Endothelial cell of umbilical vein (primary cell): ENCODE measurements around the gene STON2. TPM values are rescaled to one million over a fixed set of nuclear protein-coding genes. Genes with fewer than 3 reads are reported as not detected.

Source experiments
- BruUV-seq: library from RNA; stranded (reverse); fragments of 400-500 nt; replicated peaks from 2 replicates; lab custom pipeline; 2021; lab: Mats Ljungman, UMichigan
- CTCF ChIA-PET: fragments of 300-600, 350-600 bp; sonication (Branson Sonifier 250); formaldehyde crosslinking; loops from one replicate; lab custom pipeline; 2021; ENCODE audit warnings: antibody characterized with exemption, inconsistent platforms; lab: Charles Lee
- POLR2A ChIA-PET: fragments of 300-600, 350-600 bp; sonication (Branson Sonifier 250); formaldehyde crosslinking; loops from one replicate; lab custom pipeline; 2021; ENCODE audit warnings: antibody characterized with exemption, inconsistent platforms; lab: Charles Lee
- DNase-seq: peaks from one replicate; pipeline ENCODE4 v3.0.0-alpha.2; 2011; ENCODE audit warnings: low read depth, low spot score
- FAIRE-seq: peaks from 2 replicates; lab custom pipeline; 2011; peaks lifted over from hg19 to GRCh38; lab: Jason Lieb, UNC
- H2AFZ ChIP-seq: 2 replicates; pipeline ENCODE4 v1.6.0; 2012; ENCODE audit warnings: low read depth, low read length, control low read depth, inconsistent platforms
- H3K27ac ChIP-seq: 2 replicates; pipeline ENCODE4 v1.5.1; 2011; ENCODE audit warnings: low read depth, mild to moderate bottlenecking, control low read depth, low read length, moderate library complexity; ENCODE audit not compliant: insufficient read depth
- H3K27me3 ChIP-seq, 2 experiments: 2 replicates each; pipeline versions ENCODE4 v1.6.0 to v1.6.1; 2011; ENCODE audit warnings: low read length in 2 of 2, mixed read lengths in 1 of 2; ENCODE audit not compliant: control insufficient read depth in 2 of 2, insufficient read depth in 2 of 2
- H3K36me3 ChIP-seq, 2 experiments: 2 replicates in 1 of 2; 3 replicates in 1 of 2; pipeline ENCODE4 v1.5.1; 2011; ENCODE audit warnings: low read length in 2 of 2, mild to moderate bottlenecking in 1 of 2, moderate library complexity in 1 of 2; ENCODE audit not compliant: control insufficient read depth in 2 of 2, insufficient read depth in 2 of 2; ENCODE audit errors: extremely low read depth in 1 of 2
- H3K4me1 ChIP-seq: 3 replicates; pipeline ENCODE4 v1.5.1; 2011; ENCODE audit warnings: mild to moderate bottlenecking, low read length; ENCODE audit not compliant: control insufficient read depth, insufficient read depth; ENCODE audit errors: extremely low read depth
- H3K4me2 ChIP-seq: 2 replicates; pipeline ENCODE4 v1.6.1; 2011; ENCODE audit warnings: low read length, control low read depth, mixed read lengths; ENCODE audit not compliant: insufficient read depth
- H3K4me3 ChIP-seq, 3 experiments: fragments of 200-600 bp in 1 of 3; sonication (generic), shearing (Covaris generic) in 1 of 3; replicated peaks in 1 of 3; 2 replicates each; pipeline ENCODE4 v1.5.1; 2011 to 2016; ENCODE audit warnings: control low read depth in 3 of 3, low read length in 3 of 3, mild to moderate bottlenecking in 2 of 3, inconsistent platforms in 1 of 3, low read depth in 1 of 3, moderate library complexity in 1 of 3; ENCODE audit not compliant: insufficient read depth in 1 of 3
- H3K79me2 ChIP-seq: 2 replicates; pipeline ENCODE4 v1.6.0; 2012; ENCODE audit warnings: low read length, inconsistent platforms; ENCODE audit not compliant: control insufficient read depth, insufficient read depth
- H3K9ac ChIP-seq: replicated peaks from 2 replicates; pipeline ENCODE3; 2011; ENCODE audit warnings: low read length, control low read depth; ENCODE audit not compliant: insufficient read depth; ENCODE audit errors: extremely low read depth
- H3K9me1 ChIP-seq: replicated peaks from 3 replicates; pipeline ENCODE4 v1.6.0; 2011; ENCODE audit warnings: mild to moderate bottlenecking, low read length; ENCODE audit not compliant: control insufficient read depth, insufficient read depth; ENCODE audit errors: extremely low read depth
- H3K9me3 ChIP-seq: replicated peaks from 2 replicates; pipeline ENCODE4 v1.5.1; 2012; ENCODE audit warnings: low read length, inconsistent platforms; ENCODE audit not compliant: control insufficient read depth, insufficient read depth
- H4K20me1 ChIP-seq: replicated peaks from 2 replicates; pipeline ENCODE3; 2011; ENCODE audit warnings: mild to moderate bottlenecking, low read length; ENCODE audit not compliant: control insufficient read depth, insufficient read depth; ENCODE audit errors: extremely low read depth
- EZH2 ChIP-seq: IDR thresholded peaks from 2 replicates; pipeline ENCODE4 v1.6.1; 2012; ENCODE audit warnings: borderline replicate concordance, low read depth, mild to moderate bottlenecking, moderate library complexity, low read length, inconsistent platforms; ENCODE audit not compliant: severe bottlenecking
- FOS ChIP-seq: IDR thresholded peaks from 2 replicates; pipeline ENCODE4 v1.6.1; 2011; ENCODE audit warnings: mild to moderate bottlenecking, low read length, moderate library complexity, borderline replicate concordance; ENCODE audit not compliant: insufficient read depth
- GATA2 ChIP-seq: IDR thresholded peaks from 2 replicates; pipeline ENCODE4 v1.7.0; 2011; ENCODE audit warnings: low read depth, mild to moderate bottlenecking, moderate library complexity, mixed read lengths, low read length; ENCODE audit not compliant: insufficient read length, insufficient read depth
- JUN ChIP-seq: IDR thresholded peaks from 2 replicates; pipeline ENCODE4 v1.6.1; 2011; ENCODE audit warnings: borderline replicate concordance, low read depth; ENCODE audit not compliant: insufficient read length, insufficient read depth
- MYC ChIP-seq: IDR thresholded peaks from one replicate; pipeline ENCODE4 v1.6.1; 2011; ENCODE audit warnings: mild to moderate bottlenecking, low read depth, low read length
- POLR2A ChIP-seq: IDR thresholded peaks from 2 replicates; pipeline ENCODE4 v1.6.1; 2012; ENCODE audit warnings: low read depth, mild to moderate bottlenecking, control low read depth, low read length
- POLR2AphosphoS5 ChIP-seq: IDR thresholded peaks from 2 replicates; pipeline ENCODE4 v1.6.1; 2012; ENCODE audit warnings: low read depth, mild to moderate bottlenecking, control low read depth, low read length, moderate library complexity; ENCODE audit not compliant: insufficient read depth
- dilution Hi-C: fragments of 300-500 bp; cut with MboI; formaldehyde crosslinking; loops from one replicate; pipeline ENCODE4 v1.15.0; 2019; ENCODE audit warnings: low sequenced_read_pairs; ENCODE audit not compliant: extremely low pct_ligation_motif_present
- intact Hi-C: fragments of 100-400 bp; cut with micrococcal nuclease; formaldehyde crosslinking; loops from one replicate; pipeline ENCODE4 v1.10.0; 2022
- polyA plus RNA-seq, 4 experiments: library from polyadenylated mRNA; depleted of rRNA in 3 of 4; stranded (reverse) in 3 of 4; unstranded in 1 of 4; fragments of >200 nt; gene quantifications; 2 replicates each; pipeline versions ENCODE4 v1.2.1 to v1.2.3, GENCODE V29; 2011 to 2012; ENCODE audit warnings: missing spikeins in 1 of 4
- total RNA-seq: library from RNA; stranded (reverse); gene quantifications from 2 replicates; pipeline ENCODE4 v1.2.3, GENCODE V29; 2021
- TF ChIP-seq, protein P1 (sequence below): IDR thresholded peaks from 2 replicates; pipeline ENCODE4 v1.6.1; 2011; ENCODE audit not compliant: insufficient read depth, insufficient read length
- TF ChIP-seq, protein P2 (sequence below), 2 donors: IDR thresholded peaks; 1 replicate in 1 of 2; 2 replicates in 1 of 2; pipeline ENCODE4 v1.5.1; 2011; ENCODE audit warnings: low read length in 2 of 2, mild to moderate bottlenecking in 2 of 2, moderate library complexity in 2 of 2, control low read depth in 1 of 2, inconsistent platforms in 1 of 2, low read depth in 1 of 2; ENCODE audit not compliant: insufficient read depth in 1 of 2; ENCODE audit errors: extremely low read depth in 1 of 2

The STON2 gene
- total and polyA plus RNA-seq, 2 donors (not counting 3 experiments of a cell fraction or from before 2014, with no cell fraction given), result not detected

DNA sequence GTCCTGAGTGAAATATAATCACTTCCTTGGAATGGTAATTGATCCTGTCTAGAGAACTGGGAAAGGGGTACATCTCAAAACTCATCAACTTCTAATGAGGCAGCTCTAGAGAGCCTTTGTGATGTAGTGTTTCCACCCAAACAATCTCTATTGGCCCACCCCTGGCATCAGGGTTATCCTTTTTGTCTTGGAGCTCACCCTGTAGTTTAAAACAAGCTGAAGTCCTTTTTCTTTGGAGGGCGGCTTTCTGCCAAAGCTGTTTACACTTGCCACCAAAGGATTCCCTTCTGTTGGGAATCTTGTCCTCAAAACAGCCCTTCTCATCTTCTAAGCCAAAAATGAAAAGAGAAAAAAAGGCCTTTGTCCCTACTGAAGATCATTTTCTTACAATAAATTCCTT lies 118.8 kb downstream of the STON2 start:
- H3K27ac ChIP-seq, result no peak overlapping the region
- H3K79me2 ChIP-seq, result no peaks in the 10 kb centered on the region
- H3K4me2 ChIP-seq, result no peak overlapping the region
- H3K4me1 ChIP-seq, result no peaks in the 10 kb centered on the region
- no TSS peak for BruUV-seq
- no peaks in the 10 kb centered on the region for H3K27me3 ChIP-seq
- H3K9ac ChIP-seq, result no peak overlapping the region
- H3K4me3 ChIP-seq, result no peak overlapping the region
- H3K36me3 ChIP-seq, result no peaks in the 10 kb centered on the region
- DNase-seq (no peak), FAIRE-seq (no peak)
- TF ChIP-seq, protein P1, sequence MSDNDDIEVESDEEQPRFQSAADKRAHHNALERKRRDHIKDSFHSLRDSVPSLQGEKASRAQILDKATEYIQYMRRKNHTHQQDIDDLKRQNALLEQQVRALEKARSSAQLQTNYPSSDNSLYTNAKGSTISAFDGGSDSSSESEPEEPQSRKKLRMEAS, result no peak
- no peak for TF ChIP-seq FOS
- TF ChIP-seq POLR2A, result no peak
- TF ChIP-seq EZH2, result no peak
- no peak for TF ChIP-seq MYC
- no peak for TF ChIP-seq JUN
- TF ChIP-seq, protein P2, sequence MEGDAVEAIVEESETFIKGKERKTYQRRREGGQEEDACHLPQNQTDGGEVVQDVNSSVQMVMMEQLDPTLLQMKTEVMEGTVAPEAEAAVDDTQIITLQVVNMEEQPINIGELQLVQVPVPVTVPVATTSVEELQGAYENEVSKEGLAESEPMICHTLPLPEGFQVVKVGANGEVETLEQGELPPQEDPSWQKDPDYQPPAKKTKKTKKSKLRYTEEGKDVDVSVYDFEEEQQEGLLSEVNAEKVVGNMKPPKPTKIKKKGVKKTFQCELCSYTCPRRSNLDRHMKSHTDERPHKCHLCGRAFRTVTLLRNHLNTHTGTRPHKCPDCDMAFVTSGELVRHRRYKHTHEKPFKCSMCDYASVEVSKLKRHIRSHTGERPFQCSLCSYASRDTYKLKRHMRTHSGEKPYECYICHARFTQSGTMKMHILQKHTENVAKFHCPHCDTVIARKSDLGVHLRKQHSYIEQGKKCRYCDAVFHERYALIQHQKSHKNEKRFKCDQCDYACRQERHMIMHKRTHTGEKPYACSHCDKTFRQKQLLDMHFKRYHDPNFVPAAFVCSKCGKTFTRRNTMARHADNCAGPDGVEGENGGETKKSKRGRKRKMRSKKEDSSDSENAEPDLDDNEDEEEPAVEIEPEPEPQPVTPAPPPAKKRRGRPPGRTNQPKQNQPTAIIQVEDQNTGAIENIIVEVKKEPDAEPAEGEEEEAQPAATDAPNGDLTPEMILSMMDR (IDR thresholded peaks at IDR 0.05; ENCODE audit: extremely low read depth in 1 of 2, insufficient read depth in 1 of 2, low read depth in 1 of 2, low read length in 2 of 2), result no peak
- no peak for TF ChIP-seq POLR2AphosphoS5
- TF ChIP-seq GATA2, result no peak
- no peaks in the 10 kb centered on the region for H3K9me3 ChIP-seq
- CTCF ChIA-PET, result no interaction called here
- intact Hi-C loops (no loop called here), dilution Hi-C loops (no loop called here)
- POLR2A ChIA-PET, result no interaction called here
- no peaks in the 10 kb centered on the region for H3K9me1 ChIP-seq
- no peak overlapping the region for H2AFZ ChIP-seq
- H4K20me1 ChIP-seq, result no peaks in the 10 kb centered on the region
